Lung microvascular endothelial cell (primary cell): ENCODE data around the gene PLXNA4. TPM values are rescaled to one million over a fixed set of nuclear protein-coding genes. Genes with fewer than 3 reads are reported as not detected.

Experiments
- DNase-seq, 2 donors: peaks; one replicate each; pipeline versions ENCODE4 v3.0.0 to v3.0.0-alpha.2; 2010; ENCODE audit warnings: low read depth in 2 of 2
- total RNA-seq: library from RNA; depleted of rRNA; stranded (reverse); fragments of >200 nt; gene quantifications from 2 replicates; pipeline ENCODE4 v1.2.1, GENCODE V29; 2014

The PLXNA4 gene
- total RNA-seq, 1 donor from 2014 or later, result 6.9 TPM

DNA sequence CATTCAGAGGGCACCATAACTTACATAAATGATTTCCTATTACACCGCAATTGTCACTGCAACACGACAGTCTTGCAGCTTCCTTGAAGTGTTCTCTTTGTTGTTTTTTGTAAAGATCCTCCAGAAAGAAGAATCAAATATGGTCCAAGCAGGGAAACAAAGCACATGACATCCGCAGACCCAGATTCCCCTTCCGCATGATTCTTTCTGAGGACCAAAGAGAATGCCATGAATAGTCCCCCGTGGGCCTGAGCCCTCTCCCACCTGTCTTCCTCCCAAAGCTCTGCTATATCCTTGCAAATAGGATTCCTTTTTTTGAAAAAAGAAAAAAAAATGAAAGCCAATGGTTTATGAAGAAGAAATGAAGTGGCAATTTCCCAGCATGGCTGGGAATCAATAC lies 10.8 kb downstream of the PLXNA4 start:
- DNase-seq, result no peak

DNA sequence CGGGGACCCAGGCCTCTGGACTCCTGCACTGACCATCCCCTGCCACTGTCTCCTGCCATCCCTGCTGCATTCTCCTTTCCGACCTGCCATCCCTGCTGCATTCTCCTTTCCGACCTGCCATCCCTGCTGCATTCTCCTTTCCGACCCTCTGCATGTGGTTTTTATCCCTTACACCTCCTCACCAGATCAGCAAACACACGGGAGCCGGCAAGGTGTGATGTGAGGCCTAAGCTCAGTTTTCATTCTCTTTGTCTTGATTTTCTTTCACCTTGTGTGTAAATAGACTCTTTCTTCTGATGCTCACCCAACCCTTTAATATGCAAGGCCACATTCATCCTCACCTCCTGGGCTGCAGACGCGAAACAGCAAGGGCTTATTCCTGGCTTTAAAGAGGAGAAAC lies 11.4 kb downstream of the PLXNA4 start:
- DNase-seq, result no peak

DNA sequence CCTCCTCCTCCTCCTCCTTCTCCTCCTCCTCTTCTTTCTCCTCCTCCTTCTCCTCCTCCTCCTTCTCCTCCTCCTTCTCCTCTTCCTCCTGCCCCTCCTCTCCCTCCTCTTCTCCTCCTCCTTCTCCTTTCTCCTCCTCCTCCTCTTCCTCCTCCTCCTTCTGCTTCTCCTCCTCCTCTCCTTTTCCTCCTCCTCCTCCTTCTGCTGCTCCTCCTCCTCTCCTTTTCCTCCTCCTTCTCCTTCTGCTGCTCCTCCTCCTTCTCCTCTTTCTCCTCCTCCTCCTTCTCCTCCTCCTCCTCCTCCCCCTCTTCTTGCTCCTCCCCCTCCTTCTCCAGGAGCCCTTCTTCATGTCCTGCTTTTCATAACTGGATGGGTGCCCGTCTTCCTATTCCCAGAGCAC lies 12.2 kb downstream of the PLXNA4 start:
- no peak for DNase-seq

DNA sequence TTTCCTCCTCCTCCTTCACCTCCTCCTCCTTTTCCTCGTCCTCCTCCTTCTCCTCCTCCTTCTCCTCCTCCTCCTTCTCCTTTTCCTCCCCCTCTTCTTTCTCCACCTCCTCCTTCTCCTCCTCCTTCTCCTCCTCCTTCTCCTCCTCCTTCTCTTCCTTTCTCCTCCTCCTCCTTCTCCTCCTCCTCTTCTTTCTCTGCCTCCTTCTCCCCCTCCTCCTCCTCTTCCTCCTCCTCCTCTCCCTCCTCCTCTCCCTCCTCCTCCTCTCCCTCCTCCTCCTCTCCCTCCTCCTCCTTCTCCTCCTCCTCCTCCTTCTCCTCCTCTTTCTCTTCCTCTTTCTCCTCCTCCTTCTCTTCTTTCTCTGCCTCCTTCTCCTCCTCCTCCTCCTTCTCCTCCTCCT lies 13.6 kb downstream of the PLXNA4 start:
- DNase-seq, result no peak

DNA sequence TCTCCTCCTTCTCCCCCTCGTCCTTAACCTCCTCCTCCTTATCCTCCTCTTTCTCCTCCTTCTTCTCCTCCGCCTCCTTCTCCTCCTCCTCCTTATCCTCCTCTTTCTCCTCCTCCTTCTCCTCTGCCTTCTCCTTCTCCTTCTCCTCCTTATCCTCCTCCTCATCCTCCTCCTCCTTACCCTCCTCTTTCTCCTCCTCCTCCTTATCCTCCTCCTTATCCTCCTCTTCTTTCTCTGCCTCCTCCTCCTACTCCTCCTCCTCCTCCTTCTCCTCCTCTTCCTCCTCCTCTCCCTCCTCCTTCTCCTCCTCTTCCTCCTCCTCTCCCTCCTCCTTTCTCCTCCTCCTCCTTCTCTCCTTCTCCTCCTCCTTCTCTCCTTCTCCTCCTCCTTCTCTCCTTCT lies 14.5 kb downstream of the PLXNA4 start:
- no peak for DNase-seq

DNA sequence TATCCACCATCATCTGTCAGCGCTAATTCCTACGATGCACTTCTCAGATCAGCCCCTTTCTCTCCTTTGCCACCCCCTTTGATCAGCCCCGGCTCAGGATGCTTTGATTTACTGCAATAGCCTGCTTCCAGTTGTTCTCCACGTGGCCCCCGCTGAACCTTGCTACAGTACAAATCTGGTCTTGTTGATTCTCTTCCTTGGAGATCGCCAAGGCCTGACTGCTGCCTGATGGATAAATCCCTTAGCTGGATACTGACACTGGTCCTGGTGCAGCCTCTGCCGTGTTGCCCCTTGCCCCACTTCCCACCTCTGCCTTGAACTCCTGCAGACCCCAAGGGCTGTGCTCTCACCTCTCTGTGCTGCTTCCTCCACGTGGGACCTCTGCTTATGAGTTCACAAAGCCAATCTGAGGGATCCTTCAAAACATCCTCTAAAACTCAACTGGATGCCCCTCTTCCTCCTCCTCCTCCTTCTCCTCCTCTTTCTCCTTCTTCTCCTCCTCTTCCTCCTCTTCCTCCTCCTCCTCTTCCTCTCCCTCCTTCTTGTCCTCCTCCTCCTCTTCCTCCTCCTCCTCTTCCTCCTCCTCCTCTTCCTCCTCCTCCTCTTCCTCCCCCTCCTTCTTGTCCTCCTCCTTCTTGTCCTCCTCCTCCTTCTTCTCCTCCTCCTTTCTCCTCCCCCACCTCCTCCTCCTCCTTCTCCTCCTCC lies 15.3 kb downstream of the PLXNA4 start:
- no peak for DNase-seq

DNA sequence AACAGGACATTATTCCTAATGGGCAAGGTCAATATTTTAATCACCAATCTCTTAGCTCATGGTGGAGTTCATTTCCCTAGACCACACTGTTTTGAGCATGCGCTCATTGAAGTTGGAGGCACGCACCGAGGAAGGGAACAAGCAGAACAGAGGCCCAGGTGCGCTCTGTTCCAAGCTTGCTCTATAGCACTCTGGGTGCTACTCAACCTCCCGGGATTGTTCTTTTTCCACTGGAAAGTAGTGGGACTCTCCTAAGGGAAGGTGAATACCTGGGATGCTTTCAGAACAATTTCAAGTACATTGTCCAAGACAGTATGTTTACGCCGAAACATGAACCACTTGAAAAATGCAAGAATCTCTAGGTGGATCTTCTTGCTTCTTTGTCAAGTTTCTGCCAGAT lies 16.2 kb downstream of the PLXNA4 start:
- no peak for DNase-seq

DNA sequence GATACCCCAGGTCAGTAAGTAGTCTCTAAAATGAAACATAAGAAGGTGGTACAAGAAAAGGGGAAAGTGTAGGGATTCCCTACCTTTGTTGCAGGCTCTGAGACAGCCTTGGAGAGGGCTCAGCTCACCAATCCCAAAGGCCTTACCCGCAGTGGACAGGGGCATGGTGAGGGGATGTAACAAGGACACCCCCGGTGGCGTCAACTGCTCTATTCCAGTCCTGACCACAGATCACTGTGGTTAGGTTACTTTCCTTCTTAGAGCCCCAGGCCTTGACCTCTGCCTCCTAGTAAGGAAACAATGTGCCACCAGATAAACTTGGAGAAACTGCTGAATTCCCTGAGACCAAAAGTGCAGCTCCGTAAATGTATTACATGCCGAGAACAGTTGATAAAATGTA lies 17.5 kb downstream of the PLXNA4 start:
- no peak for DNase-seq

DNA sequence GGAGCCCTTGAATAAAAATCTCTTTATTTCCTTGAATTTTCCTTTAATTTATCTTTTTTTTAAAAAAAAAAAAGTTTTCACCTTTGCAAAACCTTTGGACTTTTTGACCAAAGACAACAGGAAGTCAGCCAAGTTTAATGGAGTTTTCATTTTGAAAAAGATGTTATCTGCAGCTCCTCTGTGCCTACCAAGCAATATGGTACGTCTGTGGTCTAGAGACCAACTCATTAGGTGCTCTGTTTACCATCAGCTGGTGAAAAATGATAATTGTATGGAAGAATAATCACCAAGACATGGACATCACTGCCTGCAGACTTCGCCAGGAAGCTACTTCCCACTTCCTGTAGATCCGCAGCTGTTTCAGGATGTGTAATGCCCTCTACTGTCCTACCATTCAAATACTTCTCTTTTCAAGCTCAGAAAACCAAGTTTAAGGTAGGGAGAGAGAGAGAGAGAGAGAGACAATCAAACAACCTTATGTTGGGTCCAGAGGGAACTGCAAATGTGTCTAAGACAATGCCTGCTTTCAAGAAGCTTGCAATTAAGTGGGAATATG lies 18.7 kb downstream of the PLXNA4 start:
- peak; percentile 65 to 71 for DNase-seq

DNA sequence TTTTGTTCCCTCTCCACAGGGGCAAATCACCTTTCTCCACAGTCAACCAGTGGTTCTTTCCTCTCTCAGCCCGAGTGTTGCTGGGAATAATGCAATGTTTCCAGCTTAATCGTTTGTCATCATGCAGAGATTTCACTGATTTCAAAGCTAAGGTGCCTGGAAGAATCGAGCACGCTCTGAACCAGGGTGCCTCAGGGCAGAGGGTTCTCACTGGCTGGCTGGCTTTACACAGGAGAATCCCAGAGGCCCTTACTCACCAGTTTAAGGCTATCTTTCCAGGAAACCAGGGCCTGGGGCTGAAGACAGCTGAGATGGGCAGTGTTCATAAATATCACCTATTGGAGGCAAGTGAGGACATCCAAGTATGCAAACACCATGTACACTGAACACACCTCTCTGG lies 21.8 kb downstream of the PLXNA4 start:
- DNase-seq, result no peak

DNA sequence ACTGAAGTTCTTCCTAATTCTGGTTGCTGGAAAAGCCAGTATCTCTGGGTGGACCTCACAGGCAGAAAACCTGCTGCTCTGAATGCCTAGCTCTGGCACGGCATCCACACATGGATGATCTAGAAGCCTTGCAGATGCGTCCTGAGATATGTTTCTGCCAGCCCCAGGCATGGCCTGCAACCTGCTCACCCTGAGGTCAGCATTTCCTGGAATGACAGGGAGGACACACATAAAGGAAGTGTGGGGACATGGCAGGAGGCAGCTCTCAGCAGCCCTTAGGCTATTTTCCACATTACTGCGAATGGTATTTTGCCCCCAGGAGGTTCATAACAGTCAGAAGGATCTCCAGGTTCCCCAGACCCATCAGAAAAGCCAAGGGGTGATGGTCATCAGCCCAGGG lies 23.2 kb downstream of the PLXNA4 start:
- peak in 1 of 2 donors; percentile 56 for DNase-seq

DNA sequence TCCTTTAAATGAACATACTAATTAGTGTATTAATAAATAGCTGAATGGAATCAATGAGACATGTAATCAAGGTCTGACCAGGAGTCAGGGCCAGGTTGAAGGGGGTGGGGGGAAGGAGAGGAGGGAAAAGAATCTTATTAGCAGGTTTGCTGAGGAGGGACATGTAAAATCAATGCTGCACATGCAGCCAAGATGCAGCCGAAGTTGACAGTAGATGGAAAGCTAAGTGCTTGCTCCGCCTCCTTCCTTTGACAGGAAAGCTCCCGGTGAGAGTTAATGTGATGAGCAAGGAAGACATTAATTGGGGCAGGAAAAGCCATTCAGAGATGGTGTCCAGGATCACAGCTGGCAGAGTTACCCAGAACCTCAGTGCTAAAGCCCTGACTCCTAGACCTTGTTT lies 24.4 kb downstream of the PLXNA4 start:
- DNase-seq, result peak in 1 of 2 donors; percentile 8

DNA sequence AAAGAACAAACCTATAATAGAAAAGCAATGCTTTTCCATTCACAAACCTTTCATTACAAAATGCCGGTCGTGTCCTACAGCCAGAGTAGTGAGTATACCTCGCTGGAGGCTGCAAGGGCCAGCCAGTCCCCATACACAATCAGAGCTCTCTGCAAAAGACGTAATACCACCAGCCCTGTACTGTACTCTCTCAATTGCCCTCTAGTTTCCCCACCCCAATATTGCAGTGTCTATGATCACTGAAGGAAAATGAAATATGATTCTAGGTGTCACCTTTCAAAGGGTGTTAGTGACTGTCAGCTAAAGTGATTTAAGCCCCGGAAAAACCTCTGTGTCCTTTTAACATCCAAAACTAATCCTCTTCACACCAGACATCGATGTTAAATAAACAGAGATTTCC lies 24.8 kb downstream of the PLXNA4 start:
- DNase-seq, result no peak

DNA sequence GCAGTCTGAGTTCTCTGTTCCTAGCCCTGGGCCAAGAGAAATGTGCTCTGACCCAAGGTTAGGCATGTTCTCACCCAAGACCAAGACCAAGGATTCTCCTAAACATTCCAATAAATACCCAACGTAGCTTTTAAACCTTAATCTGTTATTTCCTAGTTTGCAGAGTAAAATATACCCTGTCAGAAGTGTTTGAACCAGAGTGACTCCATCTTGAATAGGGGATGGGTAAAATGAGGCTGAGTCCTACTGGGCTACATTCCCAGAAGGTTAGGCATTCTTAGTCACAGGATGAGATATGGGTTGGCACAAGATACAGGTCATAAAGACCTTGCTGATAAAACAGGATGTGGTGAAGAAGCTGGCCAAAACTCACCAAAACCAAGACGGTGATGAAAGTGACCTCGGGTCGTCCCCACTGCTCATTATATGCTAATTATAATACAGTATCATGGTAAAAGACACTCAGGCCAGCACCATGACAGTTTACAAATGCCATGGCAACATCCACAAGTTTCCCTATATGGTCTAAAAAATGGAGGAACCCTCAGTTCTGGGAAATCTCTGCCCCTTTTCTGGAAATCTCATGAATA lies 27.7 kb downstream of the PLXNA4 start:
- DNase-seq, result peak in 1 of 2 donors; percentile 69

DNA sequence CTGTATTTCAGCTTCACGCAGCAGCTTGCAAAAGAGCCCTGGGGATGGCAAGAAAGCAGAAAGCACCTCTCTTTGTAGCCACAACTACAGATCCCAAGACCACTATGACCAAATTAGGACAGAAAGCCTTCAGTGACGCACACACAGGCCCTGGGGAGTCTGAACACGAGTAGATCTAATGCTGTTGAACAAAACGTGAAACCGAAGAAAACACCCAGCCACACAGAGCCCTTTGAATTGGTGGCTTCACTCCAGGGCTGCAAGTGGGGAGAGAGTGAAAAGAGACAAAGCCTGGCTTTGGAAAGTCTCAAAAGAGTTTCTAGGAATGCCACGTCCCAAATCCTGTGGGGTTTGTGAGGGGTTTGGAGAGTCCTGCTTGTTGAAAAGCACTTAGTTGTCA lies 28.4 kb downstream of the PLXNA4 start:
- DNase-seq, result no peak

DNA sequence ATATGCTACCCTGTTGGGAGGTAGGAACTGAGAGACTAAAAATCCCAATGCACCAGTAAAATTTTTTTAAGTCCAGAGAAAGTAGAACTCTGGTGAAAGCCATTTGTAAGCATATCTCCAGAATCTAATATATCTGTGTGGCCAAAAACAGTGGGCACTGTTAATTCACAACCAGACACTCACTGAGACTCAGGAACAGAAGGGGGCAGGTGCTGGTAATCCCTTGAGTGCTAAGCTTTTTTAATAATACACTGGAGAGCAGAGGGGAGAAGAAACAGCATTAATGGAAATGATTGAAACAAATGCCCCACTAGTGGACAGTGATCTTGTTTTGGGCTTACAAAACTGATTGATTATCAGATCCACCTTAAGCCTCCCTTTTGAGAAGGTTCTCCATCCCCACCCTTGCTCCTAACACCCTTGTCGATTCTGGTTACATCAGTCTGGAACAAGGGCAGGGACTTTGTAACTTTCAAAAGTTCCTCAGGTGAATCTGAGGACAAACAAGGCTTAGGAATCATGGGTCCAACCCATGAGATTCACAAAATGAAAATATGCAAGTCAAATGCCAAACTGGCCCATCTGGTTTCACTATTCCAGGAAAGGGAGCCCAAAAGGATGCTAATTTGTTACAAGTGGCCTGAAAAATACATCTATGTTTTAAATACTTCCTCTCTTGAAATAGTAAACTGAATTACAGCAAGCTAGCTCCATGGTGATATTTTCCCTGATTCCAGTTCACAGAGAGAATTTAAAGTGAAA lies 29.7 kb downstream of the PLXNA4 start:
- DNase-seq, result no peak

DNA sequence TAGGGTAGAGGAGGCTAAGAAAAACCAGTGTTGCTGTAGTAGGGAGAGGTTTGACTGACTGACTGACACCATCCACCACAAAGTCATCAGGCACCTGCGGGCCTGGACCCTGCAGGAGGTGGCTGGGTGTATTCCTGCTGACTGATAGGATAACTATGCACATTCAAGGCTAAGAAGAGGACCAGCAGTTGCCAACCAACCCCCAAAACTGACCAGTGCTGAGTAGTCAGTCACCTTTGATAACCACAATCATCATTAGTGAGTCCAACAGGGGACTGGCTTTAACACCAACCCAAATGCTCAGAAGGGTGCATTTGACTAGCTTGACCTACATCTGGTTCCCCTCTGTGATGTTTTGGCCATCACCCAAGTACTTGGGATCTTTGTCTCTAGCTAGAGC lies 30.5 kb downstream of the PLXNA4 start:
- DNase-seq, result no peak

DNA sequence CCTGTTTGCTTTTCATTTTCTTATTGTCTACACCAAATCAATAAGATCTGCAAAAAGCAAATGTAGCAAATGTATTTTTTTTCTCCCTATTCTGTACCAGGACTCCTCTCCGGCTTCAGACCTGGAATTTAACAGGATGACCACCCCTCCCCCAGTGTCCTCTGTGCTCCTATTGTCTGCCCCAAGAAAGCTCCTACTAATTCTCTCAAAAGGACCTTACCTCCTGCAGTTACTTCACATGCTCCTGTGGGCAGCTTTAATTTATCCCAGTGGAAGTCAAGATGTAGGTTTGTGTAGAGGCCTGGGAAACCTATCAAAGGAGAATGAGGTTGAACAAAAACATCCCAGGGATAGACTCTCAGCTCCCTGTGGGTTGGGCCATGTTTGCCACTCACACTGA lies 31.3 kb downstream of the PLXNA4 start:
- no peak for DNase-seq

DNA sequence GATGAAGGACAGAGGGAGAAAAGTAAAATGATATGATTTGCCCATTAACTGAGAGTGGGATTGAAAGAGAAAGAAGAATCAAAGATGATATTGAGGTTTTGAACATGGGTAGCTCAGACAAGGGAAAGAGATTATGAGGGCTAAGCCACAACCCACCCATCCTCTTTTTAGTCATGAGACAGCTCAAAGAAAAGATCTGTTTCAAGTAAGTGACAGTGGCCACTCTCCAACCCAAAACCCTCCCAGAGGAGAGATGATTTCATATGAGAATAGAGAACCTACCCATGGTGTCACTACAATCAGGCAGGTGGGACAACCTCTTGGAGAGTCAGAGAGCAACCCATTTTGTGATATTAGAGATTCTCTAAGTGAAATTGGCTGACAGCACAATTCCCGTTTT lies 32.2 kb downstream of the PLXNA4 start:
- no peak for DNase-seq

DNA sequence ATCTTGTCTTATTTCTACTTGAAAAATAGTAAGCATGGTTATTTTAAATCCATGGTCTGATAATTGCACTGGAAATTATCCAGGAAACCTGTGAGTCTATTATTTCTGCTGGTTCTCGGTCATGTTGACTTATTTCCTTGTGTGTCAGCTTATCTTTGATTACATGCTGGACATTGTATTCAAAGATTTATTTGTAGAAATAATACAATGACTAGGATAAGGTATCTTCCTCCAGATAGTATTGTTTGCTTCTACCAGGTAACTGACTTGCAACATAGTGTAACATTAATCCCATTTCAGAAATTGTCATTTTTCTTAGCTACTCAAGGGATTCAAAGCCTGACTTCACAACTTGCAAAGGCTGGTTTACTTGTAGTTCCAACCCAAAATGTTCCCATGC lies 33.4 kb downstream of the PLXNA4 start:
- DNase-seq, result no peak

DNA sequence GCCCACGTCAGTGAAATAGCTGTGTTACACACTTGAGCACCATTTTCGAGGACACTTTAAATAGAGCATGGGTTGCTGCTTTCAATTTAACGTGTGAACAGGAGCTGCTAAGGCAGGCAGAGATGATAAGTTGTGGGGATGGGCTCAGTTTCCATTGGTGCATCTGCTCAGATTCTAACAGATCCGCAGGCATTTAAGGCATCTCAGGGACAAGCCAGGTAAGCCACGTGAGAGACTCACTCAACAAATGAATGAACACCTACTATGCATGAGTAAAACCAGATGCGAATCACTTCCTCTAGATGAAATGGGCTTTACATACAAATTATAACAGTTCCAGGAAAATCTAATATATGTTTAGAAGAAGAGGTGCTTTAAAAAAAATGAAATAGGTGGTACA lies 34.6 kb downstream of the PLXNA4 start:
- no peak for DNase-seq

DNA sequence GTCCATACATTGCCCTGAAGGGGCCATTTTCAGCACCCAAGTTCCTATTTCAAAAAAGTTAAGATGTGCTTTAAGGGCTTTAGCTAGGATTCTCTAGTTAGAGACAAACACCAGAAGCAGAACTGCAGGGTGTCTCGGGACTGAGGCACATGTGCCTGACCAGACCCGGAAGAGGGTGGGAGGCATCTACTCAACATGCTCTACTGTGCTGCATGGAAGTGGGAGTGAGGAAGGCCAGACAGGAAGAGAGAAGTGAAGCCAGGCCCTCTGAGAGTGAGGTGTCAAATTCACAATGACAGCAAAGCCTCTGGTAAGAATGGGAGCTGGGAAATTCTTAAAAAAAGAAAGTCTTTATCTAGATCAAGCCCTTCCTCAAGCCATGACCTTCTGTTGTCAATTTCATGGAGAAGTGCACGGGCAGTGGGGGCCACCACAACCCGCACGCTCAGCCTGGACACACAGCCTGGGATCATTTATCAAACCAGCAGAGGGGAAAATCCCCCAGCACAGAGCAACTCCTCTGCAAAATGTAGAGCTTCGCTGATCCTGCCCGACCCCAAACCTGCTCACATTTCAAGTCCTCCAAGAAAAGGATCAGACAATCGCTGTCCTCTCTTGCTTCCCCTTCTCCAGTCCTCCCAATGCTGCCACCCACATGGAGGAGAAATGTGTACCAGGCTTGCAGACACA lies 38.7 kb downstream of the PLXNA4 start:
- peak in 1 of 2 donors; percentile 16 for DNase-seq
